SK-N-SH (cell line): ENCODE results near the gene SLC25A33. TPM values are rescaled to one million over a fixed set of nuclear protein-coding genes. Genes with fewer than 3 reads are reported as not detected.

Source experiments
- CTCF ChIA-PET: fragments of 300-600, 350-600 bp; formaldehyde crosslinking; extraction: SDS; loops from one replicate; lab custom pipeline; 2021; lab: Yijun Ruan, JAX
- POLR2A ChIA-PET: fragments of 350-600 bp; sonication (Branson Sonifier 250); formaldehyde crosslinking; extraction: SDS; loops from one replicate; lab custom pipeline; 2020; ENCODE audit warnings: antibody characterized with exemption, inconsistent platforms; lab: Yijun Ruan, JAX
- DNase-seq: peaks from one replicate; pipeline ENCODE4 v3.0.0; 2012
- H2AFZ ChIP-seq: fragments of 200-600 bp; sonication (generic); 2 replicates; pipeline ENCODE4 v1.8.1; 2016; ENCODE audit warnings: antibody characterized with exemption, mild to moderate bottlenecking, low read depth
- H3F3A ChIP-seq: fragments of 200-600 bp; sonication (generic); replicated peaks from 2 replicates; pipeline ENCODE3; 2016; ENCODE audit warnings: antibody characterized with exemption, mild to moderate bottlenecking; ENCODE audit not compliant: insufficient read depth
- H3K27ac ChIP-seq, 2 experiments: fragments of 200-500 bp in 1 of 2; fragments of 200-600 bp in 1 of 2; sonication (Bioruptor generic) in 1 of 2; sonication (generic), shearing (Covaris generic) in 1 of 2; 2 replicates each; pipeline versions ENCODE4 v1.5.1 to v1.6.1; 2014 to 2016; ENCODE audit warnings: low read depth in 2 of 2, inconsistent platforms in 1 of 2, low read length in 1 of 2, mild to moderate bottlenecking in 1 of 2, mixed read lengths in 1 of 2
- H3K27me3 ChIP-seq: fragments of 200-600 bp; sonication (generic), shearing (Covaris generic); 2 replicates; pipeline ENCODE4 v1.6.1; 2016; ENCODE audit warnings: mixed run types; ENCODE audit not compliant: insufficient read depth
- H3K36me3 ChIP-seq, 2 experiments: fragments of 200-500 bp in 1 of 2; fragments of 200-600 bp in 1 of 2; sonication (Bioruptor generic) in 1 of 2; sonication (generic) in 1 of 2; replicated peaks in 1 of 2; 2 replicates each; pipeline versions ENCODE3 to v1.5.1; 2014 to 2016; ENCODE audit warnings: low read length in 1 of 2, mild to moderate bottlenecking in 1 of 2; ENCODE audit not compliant: insufficient read depth in 2 of 2, control insufficient read depth in 1 of 2
- H3K4me1 ChIP-seq, 2 experiments: fragments of 200-500 bp in 1 of 2; fragments of 200-600 bp in 1 of 2; sonication (Bioruptor generic) in 1 of 2; sonication (generic), shearing (Covaris generic) in 1 of 2; 2 replicates each; pipeline versions ENCODE4 v1.5.1 to v1.6.1; 2014 to 2016; ENCODE audit warnings: low read depth in 1 of 2, low read length in 1 of 2, mixed run types in 1 of 2; ENCODE audit not compliant: insufficient read depth in 2 of 2, control insufficient read depth in 1 of 2
- H3K4me2 ChIP-seq: fragments of 200-600 bp; sonication (generic), shearing (Covaris generic); 2 replicates; pipeline ENCODE4 v1.6.1; 2017; ENCODE audit warnings: mixed run types
- H3K4me3 ChIP-seq, 2 experiments: fragments of 200-500 bp in 1 of 2; fragments of 200-600 bp in 1 of 2; sonication (Bioruptor generic) in 1 of 2; sonication (generic), shearing (Covaris generic) in 1 of 2; 2 replicates each; pipeline versions ENCODE4 v1.5.1 to v1.8.1; 2014 to 2016; ENCODE audit warnings: low read depth in 2 of 2, inconsistent platforms in 1 of 2, low read length in 1 of 2, mild to moderate bottlenecking in 1 of 2, mixed read lengths in 1 of 2, moderate library complexity in 1 of 2
- H3K79me2 ChIP-seq: fragments of 200-600 bp; sonication (generic); 2 replicates; pipeline ENCODE4 v1.8.1; 2017; ENCODE audit warnings: mild to moderate bottlenecking; ENCODE audit not compliant: insufficient read depth
- H3K9ac ChIP-seq: fragments of 200-600 bp; sonication (generic); 2 replicates; pipeline ENCODE4 v1.6.1; 2017; ENCODE audit warnings: mixed run types
- H3K9me2 ChIP-seq: fragments of 200-600 bp; sonication (generic); 2 replicates; pipeline ENCODE4 v1.6.1; 2017; ENCODE audit warnings: mixed run types
- H3K9me3 ChIP-seq: fragments of 200-600 bp; sonication (generic); 2 replicates; pipeline ENCODE4 v1.6.1; 2017; ENCODE audit warnings: mixed run types, mild to moderate bottlenecking, moderate library complexity
- H4K20me1 ChIP-seq: fragments of 200-600 bp; sonication (generic); 2 replicates; pipeline ENCODE4 v1.6.1; 2017; ENCODE audit warnings: mild to moderate bottlenecking, mixed run types; ENCODE audit not compliant: insufficient read depth
- ELF1 ChIP-seq: IDR thresholded peaks from 2 replicates; pipeline ENCODE4 v1.4.0; 2012
- EP300 ChIP-seq, 2 experiments: IDR thresholded peaks; 2 replicates each; pipeline versions ENCODE4 v1.4.0 to v1.6.1; 2012; ENCODE audit warnings: borderline replicate concordance in 1 of 2, low read depth in 1 of 2, low read length in 1 of 2
- FOSL2 ChIP-seq: IDR thresholded peaks from 2 replicates; pipeline ENCODE4 v1.4.0; 2012; ENCODE audit warnings: low read depth, mild to moderate bottlenecking, moderate library complexity, borderline replicate concordance
- FOXJ3 ChIP-seq: sonication (generic); formaldehyde crosslinking; IDR thresholded peaks from 2 replicates; pipeline ENCODE4 v1.5.1; 2020; ENCODE audit warnings: mild to moderate bottlenecking, missing genetic modification reagents
- GABPA ChIP-seq: IDR thresholded peaks from 2 replicates; pipeline ENCODE4 v1.4.0; 2012; ENCODE audit warnings: low read depth, mild to moderate bottlenecking
- JUND ChIP-seq: IDR thresholded peaks from 2 replicates; pipeline ENCODE4 v1.4.0; 2012
- MXI1 ChIP-seq: IDR thresholded peaks from 2 replicates; pipeline ENCODE4 v1.6.1; 2012; ENCODE audit warnings: mild to moderate bottlenecking, low read depth, low read length, improper control_type of control experiment
- NFIC ChIP-seq: IDR thresholded peaks from 2 replicates; pipeline ENCODE4 v1.4.0; 2012; ENCODE audit warnings: borderline replicate concordance
- RAD21 ChIP-seq: IDR thresholded peaks from 2 replicates; pipeline ENCODE4 v1.6.1; 2012; ENCODE audit warnings: mild to moderate bottlenecking, low read length
- RXRA ChIP-seq: IDR thresholded peaks from 2 replicates; pipeline ENCODE4 v1.4.0; 2012; ENCODE audit warnings: low read depth, mild to moderate bottlenecking, borderline replicate concordance
- SIN3A ChIP-seq: IDR thresholded peaks from 2 replicates; pipeline ENCODE4 v1.6.1; 2012; ENCODE audit warnings: low read depth, mild to moderate bottlenecking, low read length, moderate library complexity, borderline replicate concordance
- USF1 ChIP-seq: IDR thresholded peaks from 2 replicates; pipeline ENCODE4 v1.4.0; 2012; ENCODE audit warnings: low read depth, borderline replicate concordance
- USF2 ChIP-seq: fragments of 150-350 bp; IDR thresholded peaks from 2 replicates; pipeline ENCODE4 v1.6.1; 2017; ENCODE audit warnings: antibody characterized with exemption, low read length, low read depth, borderline replicate concordance
- YY1 ChIP-seq: IDR thresholded peaks from 2 replicates; pipeline ENCODE4 v1.4.0; 2012; ENCODE audit warnings: low read depth, mild to moderate bottlenecking
- WGBS: methylation state at CpG from one replicate; pipeline ENCODE4 v1.1.6; 2017; ENCODE audit warnings: low lambda C conversion rate; 5-methylcytosine and 5-hydroxymethylcytosine counted together
- polyA plus RNA-seq, 3 experiments: library from polyadenylated mRNA; depleted of rRNA; stranded (reverse); fragments of >200 nt; gene quantifications; 2 replicates each; pipeline ENCODE4 v1.2.3, GENCODE V29; 2012
- TF ChIP-seq, protein P1 (sequence below): fragments of 150-350 bp; IDR thresholded peaks from 2 replicates; pipeline ENCODE4 v1.6.1; 2016; ENCODE audit warnings: mild to moderate bottlenecking, low read depth, low read length

SLC25A33 gene
- polyA plus RNA-seq, 1 of the 3 experiments (the other 2 are of a cell fraction) = 4.8 TPM

DNA sequence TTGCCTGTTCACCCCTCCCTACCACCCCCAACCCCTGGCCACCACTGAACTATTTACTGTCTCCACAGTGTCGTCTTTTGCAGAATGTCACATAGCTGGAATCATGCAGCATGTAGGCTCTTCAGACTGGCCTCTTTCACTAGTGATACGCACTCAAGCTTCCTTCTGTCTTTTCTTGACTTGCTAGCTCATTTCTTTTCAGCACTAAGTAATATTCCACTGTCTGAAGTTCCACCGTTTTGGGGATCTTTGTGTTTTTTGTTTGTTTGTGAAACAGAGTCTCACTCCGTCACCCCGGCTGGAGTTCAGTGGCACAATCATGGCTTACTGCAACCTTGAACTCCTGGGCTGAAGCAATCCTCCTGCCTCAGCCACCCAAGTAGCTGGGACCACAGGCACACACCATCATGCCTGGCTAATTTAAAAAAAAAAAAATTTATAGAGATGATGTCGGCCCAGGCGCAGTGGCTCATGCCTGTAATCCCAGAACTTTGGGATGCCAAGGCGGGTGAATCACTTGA is 43.4 kb upstream of the SLC25A33 start:
- no peaks in the 10 kb centered on the region for H3K27me3 ChIP-seq

More for the DNA sequence above, 43.4 kb upstream of the SLC25A33 start:
- Histone ChIP-seq H3K4me2 (no peak overlapping the region), H3K9ac (no peak overlapping the region), H3K9me3 (no peaks in the 10 kb centered on the region), H3F3A (no peaks in the 10 kb centered on the region), H3K79me2 (no peaks in the 10 kb centered on the region), H2AFZ (no peak overlapping the region), H4K20me1 (no peaks in the 10 kb centered on the region), H3K27ac (no peak overlapping the region), H3K9me2 (no peaks in the 10 kb centered on the region), H3K4me1 (peaks cover 0 to 5% of the 10 kb centered on the region in 2 experiments; a peak in 1 of 4 replicates), H3K4me3 (no peak overlapping the region), H3K36me3 (no peaks in the 10 kb centered on the region)
- WGBS = 86% methylated on average over 8 of the region's 8 CpGs
- ChIA-PET CTCF (interaction anchor here (0.6 to 10.3 kb wide), 49 partner anchors 10 to 1245 kb away, joined by 3 to 156 read pairs (median 4); partner anchors contain the start of genes SLC25A33 and TMEM201), POLR2A (no interaction called here)
- TF ChIP-seq YY1 = no peak
- TF ChIP-seq, protein P1, sequence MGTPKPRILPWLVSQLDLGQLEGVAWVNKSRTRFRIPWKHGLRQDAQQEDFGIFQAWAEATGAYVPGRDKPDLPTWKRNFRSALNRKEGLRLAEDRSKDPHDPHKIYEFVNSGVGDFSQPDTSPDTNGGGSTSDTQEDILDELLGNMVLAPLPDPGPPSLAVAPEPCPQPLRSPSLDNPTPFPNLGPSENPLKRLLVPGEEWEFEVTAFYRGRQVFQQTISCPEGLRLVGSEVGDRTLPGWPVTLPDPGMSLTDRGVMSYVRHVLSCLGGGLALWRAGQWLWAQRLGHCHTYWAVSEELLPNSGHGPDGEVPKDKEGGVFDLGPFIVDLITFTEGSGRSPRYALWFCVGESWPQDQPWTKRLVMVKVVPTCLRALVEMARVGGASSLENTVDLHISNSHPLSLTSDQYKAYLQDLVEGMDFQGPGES = no peak
- TF ChIP-seq NFIC = no peak
- TF ChIP-seq MXI1 = no peak
- TF ChIP-seq USF2 = no peak
- TF ChIP-seq JUND = no peak
- no peak for TF ChIP-seq FOSL2
- no peak for TF ChIP-seq RAD21
- no peak for TF ChIP-seq ELF1
- TF ChIP-seq USF1 = no peak
- TF ChIP-seq RXRA = no peak
- TF ChIP-seq EP300 (IDR thresholded peaks at IDR 0.05; ENCODE audit: borderline replicate concordance in 1 of 2, low read depth in 1 of 2, low read length in 1 of 2) = no peak
- no peak for TF ChIP-seq GABPA
- TF ChIP-seq FOXJ3 (CRISPR knock-in tag) = no peak
- no peak for TF ChIP-seq SIN3A
- no peak for DNase-seq
